Fibroblast of the aortic adventitia (primary cell): ENCODE results near the gene EFR3B. TPM values are rescaled to one million over a fixed set of nuclear protein-coding genes. Genes with fewer than 3 reads are reported as not detected.

Source experiments
- DNase-seq: peaks from one replicate; pipeline ENCODE4 v3.0.0-alpha.2; 2010; ENCODE audit warnings: low read depth
- H3K4me3 ChIP-seq: 2 replicates; pipeline ENCODE4 v1.5.1; 2011; ENCODE audit warnings: low read depth, mild to moderate bottlenecking, control low read depth, low read length, moderate library complexity
- CTCF ChIP-seq: IDR thresholded peaks from 2 replicates; pipeline ENCODE4 v1.5.1; 2011; ENCODE audit warnings: mild to moderate bottlenecking, low read length, control low read depth, inconsistent platforms; ENCODE audit not compliant: insufficient read depth
- total RNA-seq: library from RNA; depleted of rRNA; stranded (reverse); fragments of >200 nt; gene quantifications from 2 replicates; pipeline ENCODE4 v1.2.3, GENCODE V29; 2012; ENCODE audit warnings: low replicate concordance

The EFR3B gene
- total RNA-seq, 1 donor: 0.99 TPM

DNA sequence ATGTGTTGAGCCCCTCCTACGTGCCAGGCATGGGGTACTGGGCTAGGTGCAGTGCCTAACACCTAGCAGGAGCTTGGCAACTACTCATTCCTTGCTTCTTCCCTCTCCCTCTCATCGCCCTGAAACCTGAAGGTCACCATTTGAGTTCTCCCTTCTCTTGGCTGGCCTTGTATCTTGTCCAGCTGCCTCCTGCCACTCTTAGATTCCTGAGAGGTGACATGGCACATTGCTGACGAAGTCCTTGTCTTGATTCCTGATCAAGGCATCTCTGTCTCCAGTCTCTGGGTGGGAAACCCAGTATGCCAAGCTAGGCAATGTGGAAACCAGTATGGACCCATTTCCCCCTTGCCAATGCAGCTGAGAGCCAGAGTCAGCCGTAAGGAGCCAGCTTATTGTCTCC is 9.0 kb upstream of the EFR3B start:
- H3K4me3 ChIP-seq: no peak overlapping the region
- no peak for TF ChIP-seq CTCF
- no peak for DNase-seq

DNA sequence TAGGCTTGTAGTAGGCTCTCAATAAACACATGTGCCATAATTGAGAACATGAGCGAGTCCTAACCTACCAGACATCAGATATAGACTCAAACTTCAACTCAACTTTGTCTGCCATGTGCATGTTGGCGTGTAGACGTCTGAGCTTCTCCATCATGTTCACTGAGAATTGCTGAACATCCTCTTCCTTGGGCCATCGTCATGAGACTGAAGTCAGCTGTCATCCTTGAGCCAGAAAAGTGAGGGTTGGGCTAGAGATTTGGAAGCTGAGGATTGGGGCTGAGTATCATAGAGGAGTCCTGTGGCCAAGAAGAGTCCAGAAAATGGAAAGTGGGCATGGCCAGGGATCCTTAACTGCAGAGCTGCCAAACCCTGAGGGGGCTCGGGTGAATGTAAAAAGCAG is 7.8 kb upstream of the EFR3B start:
- H3K4me3 ChIP-seq: no peak overlapping the region
- no peak for TF ChIP-seq CTCF
- no peak for DNase-seq

- no peak for TF ChIP-seq CTCF
- no peak overlapping the region for H3K4me3 ChIP-seq
- no peak for DNase-seq
Observed at GRCh38 chr2:25035537-25036220, 6.2 kb upstream of the EFR3B start.

GRCh38 chr2:25036221-25036559 is 5.7 kb upstream of the EFR3B start:
- DNase-seq: no peak
- H3K4me3 ChIP-seq: no peak overlapping the region
- TF ChIP-seq CTCF: no peak

DNA sequence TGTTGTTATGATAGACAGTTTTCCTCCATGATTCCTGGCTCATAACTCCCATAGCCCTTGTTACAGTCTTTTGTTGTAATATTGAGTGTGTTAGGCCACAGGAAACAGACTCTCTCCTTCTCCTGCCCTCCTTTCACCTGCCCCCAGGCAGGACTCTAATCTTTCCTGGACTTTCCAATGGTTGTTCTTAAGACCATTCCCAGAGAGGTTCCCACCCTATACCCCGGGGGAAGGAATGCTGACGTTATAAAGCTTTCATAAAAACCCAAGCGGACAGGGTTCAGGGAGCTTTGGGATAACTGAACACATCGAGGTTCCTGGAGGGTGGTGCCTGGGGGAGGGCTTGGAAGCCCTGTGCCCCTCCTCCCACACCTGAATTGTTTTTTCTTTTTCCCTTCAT is 2.8 kb upstream of the EFR3B start:
- H3K4me3 ChIP-seq: no peak overlapping the region
- no peak for DNase-seq
- no peak for TF ChIP-seq CTCF

DNA sequence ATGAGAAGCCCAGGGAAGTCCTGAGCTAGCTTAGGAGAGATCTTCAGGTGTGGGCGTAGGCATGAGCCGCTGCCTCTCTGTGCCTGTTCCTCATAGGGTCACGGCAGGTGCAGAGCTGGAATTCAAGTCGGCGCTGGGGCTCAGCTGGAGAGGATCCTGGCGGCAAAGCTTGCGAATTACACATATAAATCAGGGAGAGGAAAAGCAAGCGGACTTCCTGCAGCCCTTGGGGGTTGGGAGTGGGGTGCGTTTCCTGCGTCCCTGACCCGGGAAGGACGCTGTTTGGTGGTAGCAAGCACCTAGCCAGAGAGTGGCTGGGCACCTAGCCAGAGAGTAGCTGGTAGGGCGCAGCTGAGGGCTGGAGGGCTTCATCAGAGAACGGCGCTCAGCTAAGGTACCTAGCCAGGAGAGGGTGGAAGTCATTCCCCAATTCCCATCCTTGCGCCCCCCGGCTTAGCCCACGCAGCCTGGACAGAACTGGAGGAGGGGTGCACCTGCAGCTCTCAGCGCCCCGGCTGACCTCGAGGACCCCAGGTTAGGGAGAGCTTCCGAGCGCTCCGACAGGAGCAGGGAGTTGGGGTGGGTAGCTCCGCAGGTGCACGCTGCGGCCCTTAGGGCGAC is 459 bp upstream of the EFR3B start:
- peak; percentile 41 for TF ChIP-seq CTCF
- H3K4me3 ChIP-seq: peak overlapping the region; percentile 51
- DNase-seq: peak; percentile 23
